ENCODE data around the gene SLC11A1.

Gene SLC11A1

DNA sequence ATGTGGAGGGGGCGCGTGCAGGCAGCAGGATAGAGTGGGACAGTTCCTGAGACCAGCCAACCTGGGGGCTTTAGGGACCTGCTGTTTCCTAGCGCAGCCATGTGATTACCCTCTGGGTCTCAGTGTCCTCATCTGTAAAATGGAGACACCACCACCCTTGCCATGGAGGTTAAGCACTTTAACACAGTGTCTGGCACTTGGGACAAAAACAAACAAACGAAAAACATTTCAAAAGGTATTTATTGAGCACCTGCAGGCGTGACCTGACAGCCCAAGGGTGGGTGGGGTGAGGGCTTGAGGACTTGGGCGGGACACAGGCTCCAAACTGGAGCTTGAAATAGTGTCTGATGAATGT, 13.0 kb downstream of the SLC11A1 start:
- no peak overlapping the region for H3K27ac ChIP-seq (ENCODE audit: low read depth, low read length)
- peaks cover 20% of the 10 kb centered on the region for H3K4me1 ChIP-seq (ENCODE audit: control insufficient read depth, insufficient read depth, low read length)
- no peaks in the 10 kb centered on the region for H3K36me3 ChIP-seq (ENCODE audit: control insufficient read depth, insufficient read depth, low read length)
- H3K27me3 ChIP-seq (ENCODE audit: control insufficient read depth, insufficient read depth, low read length): peaks cover 45% of the 10 kb centered on the region
- H3K9me3 ChIP-seq (ENCODE audit: control insufficient read depth, insufficient read depth, low read length): no peaks in the 10 kb centered on the region
- H3K4me3 ChIP-seq (ENCODE audit: low read depth, low read length): no peak overlapping the region
- no peak overlapping the region for H3K9ac ChIP-seq (ENCODE audit: low read depth, low read length)

DNA sequence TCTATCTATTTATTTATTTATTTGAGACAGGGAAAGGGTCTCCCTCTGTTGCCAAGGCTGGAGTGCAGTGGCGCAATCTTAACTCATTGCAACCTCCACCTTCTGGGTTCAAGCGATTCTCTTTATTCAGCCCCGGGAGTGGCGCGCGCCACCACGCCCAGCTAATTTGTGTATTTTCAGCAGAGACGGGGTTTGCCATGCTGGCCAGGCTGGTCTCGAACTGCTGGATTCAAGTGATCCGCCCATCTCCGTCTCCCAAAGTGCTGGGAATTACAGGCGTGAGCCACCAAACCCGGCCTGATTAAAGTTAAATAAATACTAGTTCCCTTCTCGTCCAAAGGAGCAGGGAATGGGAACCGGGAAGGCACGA, 13.4 kb downstream of the SLC11A1 start:
- Histone ChIP-seq H3K9ac (ENCODE audit: low read depth, low read length) (no peak overlapping the region), H3K27ac (ENCODE audit: low read depth, low read length) (no peak overlapping the region), H3K27me3 (ENCODE audit: control insufficient read depth, insufficient read depth, low read length) (peaks cover 45% of the 10 kb centered on the region), H3K4me3 (ENCODE audit: low read depth, low read length) (peak overlapping the region; percentile 93), H3K36me3 (ENCODE audit: control insufficient read depth, insufficient read depth, low read length) (no peaks in the 10 kb centered on the region), H3K9me3 (ENCODE audit: control insufficient read depth, insufficient read depth, low read length) (no peaks in the 10 kb centered on the region), H3K4me1 (ENCODE audit: control insufficient read depth, insufficient read depth, low read length) (peaks cover 20% of the 10 kb centered on the region)

DNA sequence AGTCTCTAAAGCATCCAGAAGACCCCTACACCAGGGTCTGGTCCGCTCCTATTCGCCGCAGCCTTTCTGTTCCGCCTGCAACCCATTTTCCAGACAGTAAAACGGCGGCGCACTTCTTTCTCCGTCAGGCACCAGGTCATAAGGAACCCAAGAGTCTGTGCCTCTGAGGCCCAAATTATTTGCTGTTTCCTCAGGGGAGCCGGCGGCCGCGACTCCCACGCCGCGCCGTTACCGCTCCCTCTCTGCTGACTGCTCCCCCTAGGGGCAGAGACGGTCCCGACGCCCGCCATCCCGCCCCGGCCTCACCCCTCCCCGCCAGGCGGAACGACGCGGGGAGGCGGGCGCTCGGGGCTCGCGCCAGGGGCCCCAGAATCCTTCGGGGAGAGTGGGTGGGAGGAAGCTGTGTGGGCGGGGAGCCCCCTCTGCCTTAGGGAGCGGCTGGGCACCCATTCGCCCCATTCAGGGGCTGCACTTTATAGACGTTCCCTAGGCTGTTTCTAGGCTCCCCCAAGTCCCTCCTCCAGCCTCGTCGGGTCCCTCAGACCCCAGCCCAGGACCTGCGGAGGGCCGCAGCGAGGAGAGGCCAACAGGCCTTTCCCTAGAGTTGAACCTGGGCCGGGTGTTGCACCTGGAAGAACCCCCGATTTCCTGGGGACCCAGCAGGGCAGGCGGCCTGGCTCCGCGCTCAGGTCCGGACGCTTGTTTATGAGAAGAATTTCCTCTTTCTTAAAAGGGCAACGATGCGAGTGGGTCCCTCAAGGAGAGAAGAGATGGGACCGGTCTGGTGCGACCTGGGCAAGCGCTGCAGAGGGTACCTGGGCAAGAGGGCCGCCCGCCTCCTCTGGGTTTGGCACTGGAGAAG, 14.0 kb downstream of the SLC11A1 start:
- Histone ChIP-seq H3K27me3 (ENCODE audit: control insufficient read depth, insufficient read depth, low read length) (peaks cover 45% of the 10 kb centered on the region), H3K9ac (ENCODE audit: low read depth, low read length) (peak overlapping the region; percentile 97), H3K4me1 (ENCODE audit: control insufficient read depth, insufficient read depth, low read length) (peaks cover 22% of the 10 kb centered on the region), H3K9me3 (ENCODE audit: control insufficient read depth, insufficient read depth, low read length) (no peaks in the 10 kb centered on the region), H3K36me3 (ENCODE audit: control insufficient read depth, insufficient read depth, low read length) (no peaks in the 10 kb centered on the region), H3K27ac (ENCODE audit: low read depth, low read length) (peak overlapping the region; percentile 99), H3K4me3 (ENCODE audit: low read depth, low read length) (peak overlapping the region; percentile 93)

DNA sequence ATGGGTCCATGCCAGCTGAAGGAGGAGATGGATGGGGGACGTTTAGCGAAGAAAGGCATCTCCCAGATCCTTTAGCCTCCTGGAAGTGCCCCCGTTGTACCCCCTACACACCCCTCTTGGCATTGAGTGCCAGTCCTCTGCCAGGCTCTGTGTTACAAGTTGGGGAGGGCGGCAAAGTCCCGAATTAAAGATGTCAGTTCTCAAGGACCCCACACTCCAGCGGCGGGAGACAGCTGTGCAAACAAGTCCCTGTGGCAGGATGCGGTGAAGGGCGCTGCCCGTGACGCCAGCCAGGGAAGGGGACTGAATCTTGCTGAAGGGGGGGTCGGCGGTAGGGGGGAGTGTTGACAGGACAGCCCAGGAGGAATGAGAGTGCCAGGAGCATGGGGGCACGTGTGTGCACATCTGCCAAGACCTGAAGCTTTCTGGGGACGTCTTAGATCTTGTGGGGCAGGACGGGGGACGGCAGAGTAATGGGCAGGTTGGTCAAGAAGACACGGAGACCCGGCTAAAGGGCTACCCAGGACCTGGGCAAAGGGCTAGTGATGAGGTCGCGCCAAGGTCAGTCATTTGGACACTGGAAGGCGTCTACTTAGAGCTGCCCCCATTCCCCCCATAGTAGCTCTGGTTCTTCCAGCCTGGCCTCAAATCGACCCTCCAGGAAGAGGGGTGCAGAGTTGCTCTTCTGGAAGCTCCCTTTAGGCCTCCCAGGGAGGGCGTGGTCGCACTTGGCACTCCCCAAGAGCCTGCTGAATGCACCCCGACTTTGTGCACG, 14.8 kb downstream of the SLC11A1 start:
- Histone ChIP-seq H3K27ac (ENCODE audit: low read depth, low read length) (peak overlapping the region; percentile 99), H3K9me3 (ENCODE audit: control insufficient read depth, insufficient read depth, low read length) (no peaks in the 10 kb centered on the region), H3K9ac (ENCODE audit: low read depth, low read length) (no peak overlapping the region), H3K4me3 (ENCODE audit: low read depth, low read length) (peak overlapping the region; percentile 93), H3K27me3 (ENCODE audit: control insufficient read depth, insufficient read depth, low read length) (peaks cover 45% of the 10 kb centered on the region), H3K4me1 (ENCODE audit: control insufficient read depth, insufficient read depth, low read length) (peaks cover 24% of the 10 kb centered on the region), H3K36me3 (ENCODE audit: control insufficient read depth, insufficient read depth, low read length) (no peaks in the 10 kb centered on the region)

DNA sequence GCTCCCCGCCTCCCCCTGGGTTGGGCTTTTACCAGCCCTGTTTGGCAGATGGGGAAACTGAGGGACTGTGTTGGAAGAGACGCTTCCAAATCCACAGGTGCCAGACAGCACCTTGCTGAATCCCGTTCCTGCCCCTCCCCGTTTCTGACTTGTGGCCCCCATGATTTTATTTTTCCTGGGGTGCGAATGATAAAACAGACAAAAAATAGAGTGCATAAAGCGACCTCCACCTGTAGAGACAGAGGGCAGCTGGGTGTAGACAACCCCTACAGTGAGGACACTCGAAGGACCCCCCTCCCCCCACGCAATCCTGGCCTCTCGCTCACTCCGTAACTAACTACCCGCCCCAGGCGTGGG, 15.4 kb downstream of the SLC11A1 start:
- Histone ChIP-seq H3K27ac (ENCODE audit: low read depth, low read length) (peak overlapping the region; percentile 3), H3K9me3 (ENCODE audit: control insufficient read depth, insufficient read depth, low read length) (no peaks in the 10 kb centered on the region), H3K4me1 (ENCODE audit: control insufficient read depth, insufficient read depth, low read length) (peaks cover 24% of the 10 kb centered on the region), H3K27me3 (ENCODE audit: control insufficient read depth, insufficient read depth, low read length) (peaks cover 45% of the 10 kb centered on the region), H3K36me3 (ENCODE audit: control insufficient read depth, insufficient read depth, low read length) (peaks cover 4% of the 10 kb centered on the region; the same call in 1 of the 2 replicates), H3K9ac (ENCODE audit: low read depth, low read length) (no peak overlapping the region), H3K4me3 (ENCODE audit: low read depth, low read length) (peak overlapping the region; percentile 93)

- H3K9me3 ChIP-seq (ENCODE audit: control insufficient read depth, insufficient read depth, low read length): no peaks in the 10 kb centered on the region
- H3K36me3 ChIP-seq (ENCODE audit: control insufficient read depth, insufficient read depth, low read length): peaks cover 6% of the 10 kb centered on the region; the same call in 1 of the 2 replicates
- H3K4me3 ChIP-seq (ENCODE audit: low read depth, low read length): peak overlapping the region; percentile 93
- H3K27me3 ChIP-seq (ENCODE audit: control insufficient read depth, insufficient read depth, low read length): peaks cover 45% of the 10 kb centered on the region
- peaks cover 24% of the 10 kb centered on the region for H3K4me1 ChIP-seq (ENCODE audit: control insufficient read depth, insufficient read depth, low read length)
- no peak overlapping the region for H3K27ac ChIP-seq (ENCODE audit: low read depth, low read length)
- H3K9ac ChIP-seq (ENCODE audit: low read depth, low read length): no peak overlapping the region
Measured at GRCh38 chr2:218397820-218398436, 15.9 kb downstream of the SLC11A1 start.

- Histone ChIP-seq H3K4me1 (ENCODE audit: control insufficient read depth, insufficient read depth, low read length) (peaks cover 24% of the 10 kb centered on the region), H3K36me3 (ENCODE audit: control insufficient read depth, insufficient read depth, low read length) (peaks cover 8% of the 10 kb centered on the region), H3K27me3 (ENCODE audit: control insufficient read depth, insufficient read depth, low read length) (peaks cover 45% of the 10 kb centered on the region), H3K4me3 (ENCODE audit: low read depth, low read length) (peak overlapping the region; percentile 93), H3K9ac (ENCODE audit: low read depth, low read length) (no peak overlapping the region), H3K9me3 (ENCODE audit: control insufficient read depth, insufficient read depth, low read length) (no peaks in the 10 kb centered on the region), H3K27ac (ENCODE audit: low read depth, low read length) (peak overlapping the region; percentile 51)
Measured at GRCh38 chr2:218398437-218399390, 16.6 kb downstream of the SLC11A1 start.

DNA sequence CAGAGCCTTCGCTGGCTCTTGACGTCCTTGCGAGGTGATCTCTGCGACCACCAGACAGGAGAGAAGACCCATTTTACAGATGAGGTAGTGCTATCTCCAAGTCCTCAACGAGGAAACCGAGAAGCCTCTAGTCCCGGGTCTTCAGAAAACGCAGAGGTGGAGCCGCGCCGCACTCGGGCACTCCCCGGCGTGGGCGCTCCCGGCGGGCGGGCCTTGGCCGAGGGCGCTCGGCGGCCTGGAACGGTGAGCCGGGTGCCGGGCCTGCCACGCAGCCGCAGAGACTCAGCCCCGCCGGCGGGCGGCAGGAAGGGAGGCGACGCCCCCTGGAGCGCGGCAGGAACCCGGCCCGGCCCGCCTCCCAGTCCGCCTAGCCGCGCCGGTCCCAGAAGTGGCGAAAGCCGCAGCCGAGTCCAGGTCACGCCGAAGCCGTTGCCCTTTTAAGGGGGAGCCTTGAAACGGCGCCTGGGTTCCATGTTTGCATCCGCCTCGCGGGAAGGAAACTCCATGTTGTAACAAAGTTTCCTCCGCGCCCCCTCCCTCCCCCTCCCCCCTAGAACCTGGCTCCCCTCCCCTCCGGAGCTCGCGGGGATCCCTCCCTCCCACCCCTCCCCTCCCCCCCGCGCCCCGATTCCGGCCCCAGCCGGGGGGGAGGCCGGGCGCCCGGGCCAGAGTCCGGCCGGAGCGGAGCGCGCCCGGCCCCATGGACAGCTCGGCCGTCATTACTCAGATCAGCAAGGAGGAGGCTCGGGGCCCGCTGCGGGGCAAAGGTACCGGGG, 17.5 kb downstream of the SLC11A1 start, which contains the start of gene CTDSP1:
TSS of gene CTDSP1 (plus strand) at position 478 of the 776 bp plus-strand sequence. CDS start at position 701, 223 bp downstream.
- H3K27ac ChIP-seq (ENCODE audit: low read depth, low read length): peak within 1 kb of the TSS; percentile 77
- no peaks in the 10 kb centered on the region for H3K9me3 ChIP-seq (ENCODE audit: control insufficient read depth, insufficient read depth, low read length)
- H3K27me3 ChIP-seq (ENCODE audit: control insufficient read depth, insufficient read depth, low read length): peaks cover 38% of the 10 kb centered on the region
- H3K36me3 ChIP-seq (ENCODE audit: control insufficient read depth, insufficient read depth, low read length): peaks cover 17% of the 10 kb centered on the region
- H3K9ac ChIP-seq (ENCODE audit: low read depth, low read length): no peak within 1 kb of the TSS
- H3K4me1 ChIP-seq (ENCODE audit: control insufficient read depth, insufficient read depth, low read length): peaks cover 16% of the 10 kb centered on the region
- peak within 1 kb of the TSS; percentile 73 for H3K4me3 ChIP-seq (ENCODE audit: low read depth, low read length)

GRCh38 chr2:218400167-218400929, 18.3 kb downstream of the SLC11A1 start:
- peaks cover 22% of the 10 kb centered on the region for H3K4me1 ChIP-seq (ENCODE audit: control insufficient read depth, insufficient read depth, low read length)
- H3K4me3 ChIP-seq (ENCODE audit: low read depth, low read length): peak overlapping the region; percentile 73
- peak overlapping the region; percentile 77 for H3K27ac ChIP-seq (ENCODE audit: low read depth, low read length)
- H3K9ac ChIP-seq (ENCODE audit: low read depth, low read length): no peak overlapping the region
- H3K36me3 ChIP-seq (ENCODE audit: control insufficient read depth, insufficient read depth, low read length): peaks cover 19% of the 10 kb centered on the region
- H3K9me3 ChIP-seq (ENCODE audit: control insufficient read depth, insufficient read depth, low read length): no peaks in the 10 kb centered on the region
- peaks cover 34% of the 10 kb centered on the region for H3K27me3 ChIP-seq (ENCODE audit: control insufficient read depth, insufficient read depth, low read length)

All from HUES48 (cell line).